GM12878 (cell line): ENCODE data around the gene TP63. TPM values are rescaled to one million over a fixed set of nuclear protein-coding genes. Genes with fewer than 3 reads are reported as not detected.

Experiments
- ATF3 ChIP-seq: IDR thresholded peaks from 2 replicates; pipeline ENCODE4 v1.6.1; 2011; ENCODE audit warnings: low read depth, mild to moderate bottlenecking, low read length, moderate library complexity, borderline replicate concordance; ENCODE audit errors: extremely low read depth
- ATF7 ChIP-seq: fragments of 450-650 bp; IDR thresholded peaks from 2 replicates; pipeline ENCODE4 v1.6.1; 2016; ENCODE audit warnings: low read depth, mild to moderate bottlenecking
- BACH1 ChIP-seq: fragments of 450-650 bp; IDR thresholded peaks from 2 replicates; pipeline ENCODE4 v1.6.1; 2017; ENCODE audit warnings: mild to moderate bottlenecking, borderline replicate concordance
- BHLHE40 ChIP-seq, 2 experiments: fragments of 450-650 bp in 1 of 2; IDR thresholded peaks; 2 replicates each; pipeline ENCODE4 v1.6.1; 2011 to 2017; ENCODE audit warnings: low read depth in 2 of 2, borderline replicate concordance in 1 of 2, improper control_type of control experiment in 1 of 2, low read length in 1 of 2, mild to moderate bottlenecking in 1 of 2
- CREM ChIP-seq: IDR thresholded peaks from 2 replicates; pipeline ENCODE4 v1.6.1; 2014; ENCODE audit warnings: antibody characterized with exemption, low read depth
- EGR1 ChIP-seq, 2 experiments: IDR thresholded peaks; 1 replicate in 1 of 2; 2 replicates in 1 of 2; pipeline ENCODE4 v1.6.1; 2011 to 2012; ENCODE audit warnings: low read depth in 2 of 2, low read length in 2 of 2, borderline replicate concordance in 1 of 2, mild to moderate bottlenecking in 1 of 2, moderate library complexity in 1 of 2
- ESRRA ChIP-seq: IDR thresholded peaks from 2 replicates; pipeline ENCODE4 v1.6.1; 2012; ENCODE audit warnings: mild to moderate bottlenecking, low read length, improper control_type of control experiment
- NKRF ChIP-seq: fragments of 450-650 bp; conservative IDR thresholded peaks from 2 replicates; pipeline ENCODE4 v1.6.1; 2017; ENCODE audit warnings: mild to moderate bottlenecking, moderate library complexity
- POLR2AphosphoS2 ChIP-seq: IDR thresholded peaks from 2 replicates; pipeline ENCODE4 v1.6.1; 2011; ENCODE audit warnings: low read depth, mild to moderate bottlenecking, low read length, improper control_type of control experiment, moderate library complexity
- PRDM15 ChIP-seq: fragments of 450-650 bp; formaldehyde crosslinking; IDR thresholded peaks from 2 replicates; pipeline ENCODE4 v1.4.0; 2020; ENCODE audit warnings: mild to moderate bottlenecking, moderate library complexity
- RAD51 ChIP-seq: fragments of 450-650 bp; IDR thresholded peaks from 2 replicates; pipeline ENCODE4 v1.6.1; 2016; ENCODE audit warnings: moderate library complexity, mild to moderate bottlenecking, inconsistent platforms
- RCOR1 ChIP-seq: conservative IDR thresholded peaks from 2 replicates; pipeline ENCODE4 v1.6.1; 2012; ENCODE audit warnings: low read depth, low read length, improper control_type of control experiment
- SIX5 ChIP-seq: IDR thresholded peaks from 2 replicates; pipeline ENCODE4 v1.6.1; 2011; ENCODE audit warnings: mild to moderate bottlenecking, low read depth, low read length, moderate library complexity; ENCODE audit not compliant: severe bottlenecking
- SRF ChIP-seq, 2 experiments: IDR thresholded peaks; 2 replicates each; pipeline ENCODE4 v1.6.1; 2011; ENCODE audit warnings: low read depth in 2 of 2, low read length in 2 of 2, mild to moderate bottlenecking in 1 of 2, moderate library complexity in 1 of 2
- STAT1 ChIP-seq: fragments of 450-650 bp; conservative IDR thresholded peaks from 2 replicates; pipeline ENCODE4 v1.6.1; 2014; ENCODE audit warnings: antibody characterized with exemption, mild to moderate bottlenecking
- TCF12 ChIP-seq: IDR thresholded peaks from 2 replicates; pipeline ENCODE4 v1.6.1; 2011; ENCODE audit warnings: low read depth, mild to moderate bottlenecking, low read length
- TCF7 ChIP-seq: IDR thresholded peaks from 2 replicates; pipeline ENCODE4 v1.6.1; 2014; ENCODE audit warnings: antibody characterized with exemption, borderline replicate concordance
- ZNF622 ChIP-seq: fragments of 450-650 bp; IDR thresholded peaks from 2 replicates; pipeline ENCODE4 v1.6.1; 2017; ENCODE audit warnings: mild to moderate bottlenecking, inconsistent platforms
- ZNF687 ChIP-seq: fragments of 450-650 bp; IDR thresholded peaks from 2 replicates; pipeline ENCODE4 v1.6.1; 2017; ENCODE audit warnings: mild to moderate bottlenecking, moderate library complexity
- polyA plus RNA-seq, 11 experiments: library from polyadenylated mRNA; depleted of rRNA in 4 of 11; unstranded in 6 of 11; stranded (reverse) in 5 of 11; fragments of >200 nt; fragmentation: Nextera tagmentation in 4 of 11; fragmentation: Illumina TruSeq in 1 of 11; extraction: Ambion mirVana in 4 of 11; extraction: Trizol in 1 of 11; gene quantifications; 1 replicate in 1 of 11; 2 replicates in 10 of 11; pipeline versions ENCODE4 v1.2.1 to v1.2.3, GENCODE V29; 2011 to 2016; ENCODE audit warnings: inconsistent platforms in 2 of 11, missing spikeins in 2 of 11, low read depth in 1 of 11
- total RNA-seq, 4 experiments: library from RNA; depleted of rRNA in 3 of 4; stranded (reverse); fragments of >200 nt in 3 of 4; fragmentation: Illumina TruSeq in 1 of 4; extraction: Trizol in 1 of 4; gene quantifications; 2 replicates each; pipeline versions ENCODE4 v1.2.1 to v1.2.3, GENCODE V29; 2013 to 2021

Gene TP63
- total and polyA plus RNA-seq, 10 of the 15 experiments (the other 5 are each of a cell fraction or from before 2014, with no cell fraction given), result 1.4 to 10.8 (median 6.2) TPM

GRCh38 chr3:189841473-189842205 is 210.4 kb downstream of the TP63 start (continued):
- no peak for TF ChIP-seq ZNF687
- no peak for TF ChIP-seq BHLHE40 (IDR thresholded peaks at IDR 0.05; ENCODE audit: borderline replicate concordance in 1 of 2, low read depth in 2 of 2, low read length in 1 of 2)
- no peak for TF ChIP-seq SIX5
- TF ChIP-seq EGR1 (IDR thresholded peaks at IDR 0.05; ENCODE audit: borderline replicate concordance in 1 of 2, low read depth in 2 of 2, low read length in 2 of 2), result no peak
- no peak for TF ChIP-seq RCOR1
- TF ChIP-seq SRF (IDR thresholded peaks at IDR 0.05; ENCODE audit: low read depth in 2 of 2, low read length in 2 of 2), result 0 out of 4 replicates have a peak, but pooled peaks of 1 of the 2 experiments have one; percentile 48
- peak; percentile 81 for TF ChIP-seq CREM
- peak; percentile 76; the same call in 1 of the 2 replicates for TF ChIP-seq TCF7
- no peak for TF ChIP-seq ATF7
- TF ChIP-seq PRDM15, result no peak
- peak; percentile 37; the same call in 1 of the 2 replicates for TF ChIP-seq TCF12
- TF ChIP-seq POLR2AphosphoS2, result no peak
- no peak for TF ChIP-seq ZNF622
- no peak for TF ChIP-seq NKRF
- TF ChIP-seq ESRRA, result no peak
- no peak for TF ChIP-seq STAT1
- no peak for TF ChIP-seq BACH1
- no peak for TF ChIP-seq ATF3
- TF ChIP-seq RAD51, result no peak
